Stomach (tissue), 9 donors: ENCODE results near the gene PIR. TPM values are rescaled to one million over a fixed set of nuclear protein-coding genes. Genes with fewer than 3 reads are reported as not detected.

Experiments
- DNase-seq, 2 donors: peaks; one replicate each; pipeline versions ENCODE4 v3.0.0 to v3.0.0-alpha.2; 2013 to 2019
- H3K27ac ChIP-seq, 5 donors: fragments of 200-600 bp in 4 of 5; sonication (generic) in 4 of 5; one replicate each; pipeline ENCODE4 v1.5.1; 2013 to 2019; ENCODE audit warnings: mild to moderate bottlenecking in 1 of 5, moderate library complexity in 1 of 5
- H3K27me3 ChIP-seq, 3 donors: fragments of 200-600 bp; sonication (generic); one replicate each; pipeline ENCODE4 v1.5.1; 2017 to 2019; ENCODE audit warnings: mixed run types in 1 of 3
- H3K36me3 ChIP-seq, 4 donors: fragments of 200-600 bp; sonication (generic); 1 replicate in 3 of 4; 2 replicates in 1 of 4; pipeline ENCODE4 v1.5.1; 2016 to 2019
- H3K4me1 ChIP-seq, 4 donors: fragments of 200-600 bp; sonication (generic); one replicate each; pipeline ENCODE4 v1.5.1; 2016 to 2019
- H3K4me3 ChIP-seq, 4 donors: fragments of 200-600 bp; sonication (generic) in 3 of 4; one replicate each; pipeline ENCODE4 v1.5.1; 2016 to 2019; ENCODE audit warnings: mild to moderate bottlenecking in 1 of 4
- H3K9me3 ChIP-seq, 4 donors: fragments of 200-600 bp; sonication (generic); one replicate each; pipeline ENCODE4 v1.5.1; 2016 to 2019
- EP300 ChIP-seq: sonication (generic); formaldehyde crosslinking; IDR thresholded peaks from one replicate; pipeline ENCODE4 v1.6.1; 2017; ENCODE audit warnings: antibody characterized with exemption
- POLR2A ChIP-seq, 4 donors: fragments of 450-650 bp; IDR thresholded peaks; one replicate each; pipeline ENCODE4 v1.6.1; 2016; ENCODE audit warnings: antibody characterized with exemption in 4 of 4, control low read depth in 2 of 4, mild to moderate bottlenecking in 1 of 4, moderate library complexity in 1 of 4
- POLR2AphosphoS5 ChIP-seq, 3 donors: sonication (generic); formaldehyde crosslinking; IDR thresholded peaks; one replicate each; pipeline ENCODE4 v1.6.1; 2016; ENCODE audit warnings: antibody characterized with exemption in 3 of 3
- WGBS, 5 donors: extraction: QIAGEN DNeasy Blood & Tissue Kit in 3 of 5; methylation state at CpG; one replicate each; pipeline versions ENCODE4 v1.1.5 to v1.1.7; 2013 to 2018; 5-methylcytosine and 5-hydroxymethylcytosine counted together
- intact Hi-C: fragments of 100-400 bp; cut with DNase I; formaldehyde crosslinking; loops from one replicate; pipeline ENCODE4 v1.15.1; 2023; ENCODE audit warnings: low total_unique reads
- polyA plus RNA-seq, 3 donors: library from polyadenylated mRNA; stranded (reverse); fragments of 200-250 nt; gene quantifications; one replicate each; pipeline ENCODE4 v1.2.3, GENCODE V29; 2013
- total RNA-seq, 5 donors: library from RNA; depleted of rRNA; stranded (reverse); fragments of >200 nt; gene quantifications; one replicate each; pipeline versions ENCODE4 v1.1.0 to v1.2.3, GENCODE V29; 2014 to 2016
- TF ChIP-seq, protein P1 (sequence below), 7 experiments: fragments of 450-650 bp in 4 of 7; fragments of 200-600 bp in 3 of 7; sonication (generic) in 3 of 7; IDR thresholded peaks; one replicate each; pipeline ENCODE4 v1.5.1; 2016 to 2019; ENCODE audit warnings: antibody characterized with exemption in 7 of 7, control low read depth in 2 of 7, mild to moderate bottlenecking in 1 of 7
- donor health status: healthy with polysubstance abuse.
- donor health status: Bipolar disorder and iron deficiency.
- donor health status: healthy.

The PIR gene
- total and polyA plus RNA-seq, 8 donors, result 5.2 to 47.5 (median 12.7) TPM

DNA sequence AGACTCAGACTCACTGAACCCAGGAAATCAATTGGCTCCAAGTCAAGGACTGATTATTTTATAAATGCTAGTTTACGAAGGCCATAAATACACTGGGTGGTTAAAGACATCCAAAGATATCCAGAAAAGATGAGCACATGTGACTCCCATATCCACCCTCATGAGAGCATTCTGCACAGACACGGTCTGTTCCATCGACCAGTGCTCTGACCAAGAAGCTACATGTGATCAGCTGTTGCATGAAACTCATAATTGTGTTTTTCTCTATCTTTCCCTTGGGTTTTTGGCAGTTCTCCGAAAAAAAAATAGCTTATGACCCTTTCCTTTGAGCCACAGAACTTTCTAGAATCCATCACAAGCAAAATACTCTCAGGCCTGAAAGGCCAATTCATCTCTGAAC is 2.7 kb upstream of the PIR start:
- peaks cover 0 to 2% (median 0%) of the 10 kb centered on the region in 4 donors for H3K36me3 ChIP-seq
- H3K27me3 ChIP-seq, result peaks cover 0 to 8% (median 0%) of the 10 kb centered on the region in 3 donors
- 68 to 91% (median 83%) methylated on average over 4 of the region's 4 CpGs for WGBS, 5 donors
- TF ChIP-seq POLR2AphosphoS5 (IDR thresholded peaks at IDR 0.05), result no peak
- TF ChIP-seq EP300, result no peak
- TF ChIP-seq, protein P1, sequence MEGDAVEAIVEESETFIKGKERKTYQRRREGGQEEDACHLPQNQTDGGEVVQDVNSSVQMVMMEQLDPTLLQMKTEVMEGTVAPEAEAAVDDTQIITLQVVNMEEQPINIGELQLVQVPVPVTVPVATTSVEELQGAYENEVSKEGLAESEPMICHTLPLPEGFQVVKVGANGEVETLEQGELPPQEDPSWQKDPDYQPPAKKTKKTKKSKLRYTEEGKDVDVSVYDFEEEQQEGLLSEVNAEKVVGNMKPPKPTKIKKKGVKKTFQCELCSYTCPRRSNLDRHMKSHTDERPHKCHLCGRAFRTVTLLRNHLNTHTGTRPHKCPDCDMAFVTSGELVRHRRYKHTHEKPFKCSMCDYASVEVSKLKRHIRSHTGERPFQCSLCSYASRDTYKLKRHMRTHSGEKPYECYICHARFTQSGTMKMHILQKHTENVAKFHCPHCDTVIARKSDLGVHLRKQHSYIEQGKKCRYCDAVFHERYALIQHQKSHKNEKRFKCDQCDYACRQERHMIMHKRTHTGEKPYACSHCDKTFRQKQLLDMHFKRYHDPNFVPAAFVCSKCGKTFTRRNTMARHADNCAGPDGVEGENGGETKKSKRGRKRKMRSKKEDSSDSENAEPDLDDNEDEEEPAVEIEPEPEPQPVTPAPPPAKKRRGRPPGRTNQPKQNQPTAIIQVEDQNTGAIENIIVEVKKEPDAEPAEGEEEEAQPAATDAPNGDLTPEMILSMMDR (IDR thresholded peaks at IDR 0.05), result no peak
- TF ChIP-seq POLR2A (IDR thresholded peaks at IDR 0.05), result no peak
- DNase-seq, result no peak
- peaks cover 0 to 15% (median 0%) of the 10 kb centered on the region in 4 donors for H3K4me1 ChIP-seq
- H3K4me3 ChIP-seq, result no peak overlapping the region
- no peak overlapping the region for H3K27ac ChIP-seq
- intact Hi-C loops, result no loop called here
- no peaks in the 10 kb centered on the region for H3K9me3 ChIP-seq

DNA sequence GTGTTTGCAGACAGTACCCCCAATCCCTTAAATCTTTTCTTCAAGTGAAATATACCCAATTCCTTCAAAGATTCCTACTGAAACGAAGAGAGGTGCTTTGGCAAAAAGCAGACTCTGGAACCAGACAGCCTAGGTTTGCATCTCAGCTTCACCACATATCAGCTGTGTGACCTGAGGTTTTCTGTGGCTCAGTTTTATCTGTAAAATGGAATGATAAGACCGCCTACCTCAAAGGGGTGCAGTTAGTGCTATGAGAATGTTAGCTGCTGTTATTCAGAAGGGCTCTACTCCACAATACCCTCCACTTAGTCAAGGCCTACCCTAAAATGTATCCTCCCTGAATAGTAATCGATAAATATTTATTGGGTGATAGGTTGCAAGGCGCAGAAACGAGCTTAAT is 664 bp downstream of the PIR start:
- intact Hi-C loops, result no loop called here
- Histone ChIP-seq H3K27ac (peak overlapping the region in 3 of 5 donors; percentile 70 to 80 (median 72)), H3K4me3 (peak overlapping the region; percentile 44 to 54 (median 48)), H3K36me3 (peaks cover 0 to 5% (median 0%) of the 10 kb centered on the region in 4 donors), H3K27me3 (peaks cover 0 to 8% (median 0%) of the 10 kb centered on the region in 3 donors), H3K9me3 (no peaks in the 10 kb centered on the region), H3K4me1 (peaks cover 0 to 15% (median 0%) of the 10 kb centered on the region in 4 donors)
- 43 to 66% (median 51%) methylated on average over 5 of the region's 5 CpGs for WGBS, 5 donors
- no peak for DNase-seq
- TF ChIP-seq POLR2AphosphoS5 (IDR thresholded peaks at IDR 0.05) (no peak), POLR2A (IDR thresholded peaks at IDR 0.05) (no peak), EP300 (no peak)
- TF ChIP-seq, protein P1 (IDR thresholded peaks at IDR 0.05), result no peak

DNA sequence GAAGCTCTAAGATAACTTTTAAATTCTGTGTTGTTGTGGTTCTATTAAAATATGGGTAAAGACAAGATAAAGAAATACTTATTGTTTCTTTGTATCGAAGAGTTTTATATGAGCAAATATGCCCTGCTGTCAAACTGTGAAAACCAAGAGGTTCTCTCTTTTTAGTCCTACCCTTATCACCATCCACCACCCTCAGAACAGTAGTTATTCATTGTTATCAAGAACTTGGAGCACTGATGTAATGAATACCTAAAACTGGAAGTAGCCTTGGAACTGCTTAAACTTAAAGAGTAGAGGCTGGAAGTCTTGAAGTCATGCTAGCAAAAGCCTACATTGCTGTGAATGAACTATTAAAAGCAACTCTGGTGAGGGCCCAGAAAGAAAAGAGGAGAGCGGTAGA is 9.2 kb downstream of the PIR start:
- intact Hi-C loops, result no loop called here
- 70 to 82% (median 78%) methylated on average over 2 of the region's 2 CpGs for WGBS, 5 donors
- no peak overlapping the region for H3K27ac ChIP-seq
- no peaks in the 10 kb centered on the region for H3K36me3 ChIP-seq
- TF ChIP-seq EP300, result no peak
- no peak for TF ChIP-seq POLR2AphosphoS5 (IDR thresholded peaks at IDR 0.05)
- TF ChIP-seq, protein P1 (IDR thresholded peaks at IDR 0.05), result no peak
- no peak for TF ChIP-seq POLR2A (IDR thresholded peaks at IDR 0.05)
- no peaks in the 10 kb centered on the region for H3K9me3 ChIP-seq
- no peaks in the 10 kb centered on the region for H3K4me1 ChIP-seq
- no peaks in the 10 kb centered on the region for H3K27me3 ChIP-seq
- no peak overlapping the region for H3K4me3 ChIP-seq
- DNase-seq, result no peak

DNA sequence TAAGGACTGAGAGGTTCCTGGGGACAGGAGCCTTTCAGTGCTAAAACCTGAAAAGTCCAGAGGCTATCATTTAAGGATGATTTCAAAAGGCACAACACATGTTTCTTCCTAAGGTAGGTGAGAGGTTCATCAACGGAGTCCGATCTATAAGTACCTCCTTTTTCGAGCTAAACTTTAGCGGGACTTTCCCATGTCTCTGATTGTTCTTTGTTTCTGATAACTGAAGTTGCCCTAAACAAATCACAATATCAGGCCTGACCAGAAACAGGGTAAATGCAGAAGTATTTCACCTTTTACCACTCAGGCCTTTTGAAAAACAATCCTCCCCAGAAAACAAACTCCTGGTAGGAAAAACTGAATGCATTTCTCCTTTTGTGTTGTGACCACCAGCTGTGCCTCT is 17.6 kb downstream of the PIR start:
- no peaks in the 10 kb centered on the region for H3K9me3 ChIP-seq
- no peak overlapping the region for H3K4me3 ChIP-seq
- no peaks in the 10 kb centered on the region for H3K27me3 ChIP-seq
- whole genome bisulfite sequencing, 5 donors, result 27 to 55% (median 53%) methylated on average over 4 of the region's 4 CpGs
- intact Hi-C loops, result no loop called here
- no peak for DNase-seq
- TF ChIP-seq POLR2A (IDR thresholded peaks at IDR 0.05) (no peak), POLR2AphosphoS5 (IDR thresholded peaks at IDR 0.05) (no peak), EP300 (no peak)
- TF ChIP-seq, protein P1 (IDR thresholded peaks at IDR 0.05), result no peak
- peak overlapping the region in 3 of 5 donors; percentile 39 to 51 (median 48) for H3K27ac ChIP-seq
- H3K36me3 ChIP-seq, result peaks cover 0 to 8% (median 3%) of the 10 kb centered on the region in 4 donors
- H3K4me1 ChIP-seq, result no peaks in the 10 kb centered on the region
